ENCODE measurements around the gene DTNA.
"Not testable (repeated sequence)": the region's sequence is repeated elsewhere in the genome, so short reads cannot be mapped to it uniquely, and the experiment has no call there.

DTNA gene

GRCh38 chr18:34911081-34911480 lies 201.0 kb downstream of the DTNA start:
- DNase-seq: no peak

- no peak for DNase-seq
Observed at GRCh38 chr18:34911661-34912384, 201.7 kb downstream of the DTNA start.

- DNase-seq: no peak
Observed at GRCh38 chr18:34913837-34914661, 204.0 kb downstream of the DTNA start.

GRCh38 chr18:34915046-34915445 lies 204.9 kb downstream of the DTNA start:
- DNase-seq: no peak

GRCh38 chr18:34916539-34916938 lies 206.4 kb downstream of the DTNA start:
- DNase-seq: not testable (repeated sequence)

GRCh38 chr18:34918856-34919255 lies 208.8 kb downstream of the DTNA start:
- DNase-seq: no peak

GRCh38 chr18:34921226-34921625 lies 211.1 kb downstream of the DTNA start:
- DNase-seq: no peak

GRCh38 chr18:34921811-34922385 lies 211.8 kb downstream of the DTNA start:
- no peak for DNase-seq

GRCh38 chr18:34922594-34922993 lies 212.5 kb downstream of the DTNA start:
- DNase-seq: not testable (repeated sequence)

- DNase-seq: no peak
Observed at GRCh38 chr18:34923911-34924310, 213.8 kb downstream of the DTNA start.

- no peak for DNase-seq
Observed at GRCh38 chr18:34926683-34927082, 216.6 kb downstream of the DTNA start.

GRCh38 chr18:34928088-34928753 lies 218.1 kb downstream of the DTNA start:
- no peak for DNase-seq

GRCh38 chr18:34928754-34929335 lies 218.7 kb downstream of the DTNA start:
- no peak for DNase-seq

GRCh38 chr18:34929336-34929780 lies 219.3 kb downstream of the DTNA start:
- DNase-seq: no peak

GRCh38 chr18:34932363-34932762 lies 222.3 kb downstream of the DTNA start:
- DNase-seq: no peak

GRCh38 chr18:34932792-34933466 lies 222.8 kb downstream of the DTNA start:
- DNase-seq: no peak

GRCh38 chr18:34933909-34934661 lies 224.0 kb downstream of the DTNA start:
- DNase-seq: no peak

- no peak for DNase-seq
Observed at GRCh38 chr18:34936772-34937171, 226.7 kb downstream of the DTNA start.

- no peak for DNase-seq
Observed at GRCh38 chr18:34938090-34938489, 228.0 kb downstream of the DTNA start.

All from SIG-M5 (cell line).